Panc1 (cell line): Measurements from ENCODE around the gene ODC1.

Experiments used
- POLR2AphosphoS5 ChIP-seq: IDR thresholded peaks from 2 replicates; pipeline ENCODE4 v1.6.1; 2012; ENCODE audit warnings: mild to moderate bottlenecking, low read depth, low read length, moderate library complexity
- REST ChIP-seq, 2 experiments: IDR thresholded peaks; 2 replicates each; pipeline ENCODE4 v1.6.1; 2011 to 2012; ENCODE audit warnings: low read depth in 2 of 2, control low read depth in 1 of 2, low read length in 1 of 2, mild to moderate bottlenecking in 1 of 2, moderate library complexity in 1 of 2; ENCODE audit not compliant: insufficient read depth in 1 of 2
- TF ChIP-seq, protein P1 (sequence below): fragments of 450-650 bp; IDR thresholded peaks from 2 replicates; pipeline ENCODE4 v1.5.1; 2017; ENCODE audit warnings: mild to moderate bottlenecking

DNA sequence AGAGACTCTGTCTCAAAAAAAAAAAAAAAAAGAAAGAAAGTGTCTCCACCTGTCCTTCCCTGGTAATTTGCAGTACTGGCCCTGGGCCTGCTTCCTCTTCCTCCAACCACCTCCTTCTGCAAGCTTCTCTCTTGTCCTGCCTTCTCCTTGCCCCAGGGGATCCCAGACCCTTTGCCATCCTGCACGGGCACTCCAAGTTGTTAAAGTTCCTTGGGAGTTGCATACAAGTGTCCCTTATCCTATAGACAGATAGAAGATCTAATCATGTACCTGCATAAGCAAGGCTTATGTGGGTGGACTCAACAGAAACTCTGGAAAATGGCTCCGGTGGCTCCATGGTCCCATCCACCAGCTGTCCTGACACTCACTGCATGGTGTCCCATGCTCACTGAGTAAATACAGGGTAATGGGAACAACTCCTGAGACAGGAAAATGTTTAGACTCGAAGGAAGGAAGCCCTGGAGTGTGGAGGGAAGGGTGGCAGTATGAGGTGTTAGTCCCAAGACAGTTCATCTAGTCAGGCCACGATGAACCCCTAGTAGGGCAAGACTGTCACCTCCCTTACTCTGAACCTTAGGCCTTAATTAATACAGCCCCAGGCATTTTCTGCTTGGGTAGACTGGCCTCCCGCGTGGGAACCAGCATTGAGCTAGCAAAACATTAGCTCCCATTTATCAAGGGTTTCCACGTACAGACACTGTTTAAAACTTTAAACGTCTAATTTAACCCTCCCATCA lies 17.1 kb downstream of the ODC1 start:
- TF ChIP-seq, protein P1, sequence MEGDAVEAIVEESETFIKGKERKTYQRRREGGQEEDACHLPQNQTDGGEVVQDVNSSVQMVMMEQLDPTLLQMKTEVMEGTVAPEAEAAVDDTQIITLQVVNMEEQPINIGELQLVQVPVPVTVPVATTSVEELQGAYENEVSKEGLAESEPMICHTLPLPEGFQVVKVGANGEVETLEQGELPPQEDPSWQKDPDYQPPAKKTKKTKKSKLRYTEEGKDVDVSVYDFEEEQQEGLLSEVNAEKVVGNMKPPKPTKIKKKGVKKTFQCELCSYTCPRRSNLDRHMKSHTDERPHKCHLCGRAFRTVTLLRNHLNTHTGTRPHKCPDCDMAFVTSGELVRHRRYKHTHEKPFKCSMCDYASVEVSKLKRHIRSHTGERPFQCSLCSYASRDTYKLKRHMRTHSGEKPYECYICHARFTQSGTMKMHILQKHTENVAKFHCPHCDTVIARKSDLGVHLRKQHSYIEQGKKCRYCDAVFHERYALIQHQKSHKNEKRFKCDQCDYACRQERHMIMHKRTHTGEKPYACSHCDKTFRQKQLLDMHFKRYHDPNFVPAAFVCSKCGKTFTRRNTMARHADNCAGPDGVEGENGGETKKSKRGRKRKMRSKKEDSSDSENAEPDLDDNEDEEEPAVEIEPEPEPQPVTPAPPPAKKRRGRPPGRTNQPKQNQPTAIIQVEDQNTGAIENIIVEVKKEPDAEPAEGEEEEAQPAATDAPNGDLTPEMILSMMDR = no peak
- TF ChIP-seq POLR2AphosphoS5 (no peak), REST (IDR thresholded peaks at IDR 0.05; ENCODE audit: insufficient read depth in 1 of 2, low read depth in 2 of 2, low read length in 1 of 2) (no peak)
